ENCODE data around the gene TDRD9. TPM values are rescaled to one million over a fixed set of nuclear protein-coding genes. Genes with fewer than 3 reads are reported as not detected.

The TDRD9 gene
- total RNA-seq, 1 donor from 2014 or later = not detected

DNA sequence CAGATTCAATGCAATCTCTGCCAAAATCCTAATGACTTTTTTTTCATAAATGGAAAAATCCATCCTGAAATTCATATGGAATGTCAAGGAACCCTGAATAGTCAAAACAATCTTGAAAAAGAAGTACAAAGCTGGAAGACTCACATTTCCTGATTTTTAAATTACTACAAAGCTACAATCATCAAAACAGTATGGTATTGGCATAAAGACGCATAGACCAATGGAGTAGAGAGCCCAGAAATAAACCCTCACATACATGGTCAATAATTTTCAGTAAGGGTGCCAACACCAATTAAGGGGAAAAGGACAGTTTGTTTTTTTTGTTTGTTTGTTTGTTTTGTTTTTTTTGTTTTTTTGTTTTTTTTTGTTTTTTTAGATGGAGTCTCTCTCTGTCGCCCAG is 18.7 kb downstream of the TDRD9 start:
- Mint-ChIP-seq H3K27me3 (peaks cover 35% of the 10 kb centered on the region), H3K36me3 (no peaks in the 10 kb centered on the region), H3K4me3 (no peak overlapping the region)

DNA sequence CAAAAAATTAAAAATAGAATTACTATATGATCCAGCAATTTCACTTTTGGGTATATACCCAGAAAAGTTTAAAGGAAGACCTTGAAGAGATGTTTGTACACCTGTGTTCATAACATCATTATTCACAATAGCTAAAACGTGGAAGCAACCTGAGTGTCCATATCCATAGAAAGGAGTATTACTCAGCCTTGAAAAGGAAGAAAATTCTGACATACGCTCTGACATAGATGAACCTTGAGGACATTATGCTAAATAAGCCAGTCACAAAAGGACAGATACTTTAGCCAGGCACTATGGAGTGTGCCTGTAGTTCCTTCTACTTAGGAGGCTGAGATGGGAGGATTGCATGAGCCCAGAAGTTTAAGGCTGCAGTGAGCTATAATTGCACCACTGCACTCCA is 20.2 kb downstream of the TDRD9 start:
- no peak overlapping the region for H3K4me3 Mint-ChIP-seq
- no peak overlapping the region for H3K27ac Mint-ChIP-seq
- H3K9me3 Mint-ChIP-seq = no peaks in the 10 kb centered on the region
- H3K27me3 Mint-ChIP-seq = peaks cover 32% of the 10 kb centered on the region
- H3K4me1 Mint-ChIP-seq (ENCODE audit: unreplicated experiment) = no peaks in the 10 kb centered on the region
- TF ChIP-seq, protein P1, sequence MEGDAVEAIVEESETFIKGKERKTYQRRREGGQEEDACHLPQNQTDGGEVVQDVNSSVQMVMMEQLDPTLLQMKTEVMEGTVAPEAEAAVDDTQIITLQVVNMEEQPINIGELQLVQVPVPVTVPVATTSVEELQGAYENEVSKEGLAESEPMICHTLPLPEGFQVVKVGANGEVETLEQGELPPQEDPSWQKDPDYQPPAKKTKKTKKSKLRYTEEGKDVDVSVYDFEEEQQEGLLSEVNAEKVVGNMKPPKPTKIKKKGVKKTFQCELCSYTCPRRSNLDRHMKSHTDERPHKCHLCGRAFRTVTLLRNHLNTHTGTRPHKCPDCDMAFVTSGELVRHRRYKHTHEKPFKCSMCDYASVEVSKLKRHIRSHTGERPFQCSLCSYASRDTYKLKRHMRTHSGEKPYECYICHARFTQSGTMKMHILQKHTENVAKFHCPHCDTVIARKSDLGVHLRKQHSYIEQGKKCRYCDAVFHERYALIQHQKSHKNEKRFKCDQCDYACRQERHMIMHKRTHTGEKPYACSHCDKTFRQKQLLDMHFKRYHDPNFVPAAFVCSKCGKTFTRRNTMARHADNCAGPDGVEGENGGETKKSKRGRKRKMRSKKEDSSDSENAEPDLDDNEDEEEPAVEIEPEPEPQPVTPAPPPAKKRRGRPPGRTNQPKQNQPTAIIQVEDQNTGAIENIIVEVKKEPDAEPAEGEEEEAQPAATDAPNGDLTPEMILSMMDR (conservative IDR thresholded peaks at IDR 0.05) = no peak
- H3K36me3 Mint-ChIP-seq = no peaks in the 10 kb centered on the region
- no peak for DNase-seq (ENCODE audit: extremely low spot score, unreplicated experiment)

More for the DNA sequence above, 18.7 kb downstream of the TDRD9 start:
- no peak overlapping the region for H3K27ac Mint-ChIP-seq
- TF ChIP-seq, protein P1 (conservative IDR thresholded peaks at IDR 0.05) = no peak
- DNase-seq (ENCODE audit: extremely low spot score, unreplicated experiment) = no peak
- no peaks in the 10 kb centered on the region for H3K9me3 Mint-ChIP-seq
- no peaks in the 10 kb centered on the region for H3K4me1 Mint-ChIP-seq (ENCODE audit: unreplicated experiment)

DNA sequence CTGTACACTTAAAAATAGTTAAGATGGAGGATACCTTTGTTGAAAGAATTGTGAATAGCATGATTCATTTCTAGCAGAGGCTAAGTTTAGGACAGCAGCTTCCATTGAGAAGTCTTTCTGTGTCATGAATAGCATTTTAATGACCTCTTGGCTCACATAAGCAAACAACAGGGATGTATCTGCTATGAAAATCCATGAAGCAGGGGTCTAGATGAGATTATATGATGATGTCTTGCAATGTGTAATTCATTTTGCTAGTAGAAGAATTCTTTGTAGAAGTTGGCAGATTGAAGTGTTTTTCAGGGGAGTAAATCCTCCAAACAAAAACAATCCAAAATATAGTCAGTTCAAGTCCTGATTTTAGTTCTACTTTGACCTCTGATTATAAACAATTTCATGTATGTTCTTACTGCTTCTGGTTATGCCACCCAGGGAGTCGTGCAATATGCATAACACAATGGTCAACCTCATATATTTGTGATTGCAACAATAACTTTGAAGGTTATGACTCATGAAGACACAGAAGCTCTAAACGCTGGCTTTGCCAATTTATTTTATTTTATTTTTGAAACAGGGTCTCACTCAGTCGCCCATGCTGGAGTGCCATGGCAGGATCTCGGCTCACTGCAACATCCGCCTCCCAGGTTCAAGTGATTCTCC is 21.0 kb downstream of the TDRD9 start:
- no peaks in the 10 kb centered on the region for H3K36me3 Mint-ChIP-seq
- TF ChIP-seq, protein P1 (conservative IDR thresholded peaks at IDR 0.05) = no peak
- no peaks in the 10 kb centered on the region for H3K4me1 Mint-ChIP-seq (ENCODE audit: unreplicated experiment)
- H3K9me3 Mint-ChIP-seq = no peaks in the 10 kb centered on the region
- peaks cover 29% of the 10 kb centered on the region for H3K27me3 Mint-ChIP-seq
- DNase-seq (ENCODE audit: extremely low spot score, unreplicated experiment) = no peak
- H3K27ac Mint-ChIP-seq = no peak overlapping the region
- no peak overlapping the region for H3K4me3 Mint-ChIP-seq

DNA sequence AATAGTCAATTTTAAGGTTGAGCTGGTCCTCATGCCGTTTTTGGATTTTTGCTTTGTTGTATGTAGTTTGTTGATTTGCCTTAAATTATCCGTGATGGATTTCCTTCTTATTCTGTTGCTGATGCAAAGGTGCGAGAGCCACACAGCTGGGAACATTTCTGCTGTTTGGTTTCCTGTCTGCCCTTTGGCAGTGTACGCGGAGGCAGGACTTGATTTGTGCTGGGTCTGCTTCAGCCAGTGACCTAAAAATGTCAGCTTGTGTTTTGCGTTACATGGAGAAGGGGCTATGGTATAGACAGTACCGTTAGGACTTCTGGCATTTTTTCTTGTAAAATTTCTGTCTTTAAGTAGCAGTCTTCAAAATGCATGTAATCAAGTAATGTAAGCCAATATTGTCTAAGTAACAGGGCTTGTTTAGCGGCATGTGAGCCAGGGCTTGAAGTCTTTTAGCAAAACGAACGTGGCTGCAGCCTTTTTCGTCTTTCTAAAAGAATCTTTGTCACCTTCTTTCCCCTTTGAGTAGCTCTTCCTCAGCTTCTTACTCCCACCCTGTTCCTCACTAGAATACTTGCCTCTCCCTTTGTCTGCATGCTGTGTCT is 32.3 kb downstream of the TDRD9 start:
- no peaks in the 10 kb centered on the region for H3K9me3 Mint-ChIP-seq
- TF ChIP-seq, protein P1 (conservative IDR thresholded peaks at IDR 0.05) = no peak
- DNase-seq (ENCODE audit: extremely low spot score, unreplicated experiment) = no peak
- H3K36me3 Mint-ChIP-seq = no peaks in the 10 kb centered on the region
- peaks cover 4% of the 10 kb centered on the region for H3K27me3 Mint-ChIP-seq
- no peak overlapping the region for H3K4me3 Mint-ChIP-seq
- H3K27ac Mint-ChIP-seq = no peak overlapping the region
- peaks cover 6% of the 10 kb centered on the region for H3K4me1 Mint-ChIP-seq (ENCODE audit: unreplicated experiment)

DNA sequence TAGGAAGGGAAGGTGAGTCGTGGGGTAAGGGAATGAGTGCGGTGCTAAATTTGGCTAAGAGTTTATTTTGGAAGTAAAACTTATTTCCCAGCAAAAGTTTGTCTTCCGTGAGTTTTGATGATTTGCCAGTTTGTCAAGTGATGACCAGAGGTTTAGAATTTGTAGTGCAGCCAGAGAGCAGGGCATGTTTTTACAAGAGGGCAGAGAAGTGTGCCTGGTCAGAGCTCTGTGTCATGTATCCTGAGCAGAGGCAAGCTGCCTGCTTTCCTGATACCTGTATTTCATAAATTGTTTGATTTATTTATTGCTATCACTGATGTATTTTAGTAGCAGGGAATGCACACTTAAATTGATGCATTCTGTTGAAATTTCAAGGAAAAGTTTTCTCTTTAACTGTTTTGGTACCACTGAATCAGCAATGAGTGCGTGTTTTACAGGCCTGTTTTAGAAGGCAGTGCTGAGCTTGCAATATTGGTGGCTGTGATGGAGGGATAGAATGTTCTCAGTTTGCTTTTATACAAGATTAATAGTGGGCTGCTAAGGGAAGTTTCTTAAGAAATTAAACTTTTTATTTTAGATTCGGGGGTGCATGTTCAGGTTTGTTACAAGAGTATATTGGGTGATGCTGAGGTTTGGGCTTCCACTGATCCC is 33.8 kb downstream of the TDRD9 start:
- Mint-ChIP-seq H3K4me3 (no peak overlapping the region), H3K27me3 (peaks cover 4% of the 10 kb centered on the region), H3K4me1 (ENCODE audit: unreplicated experiment) (peaks cover 6% of the 10 kb centered on the region), H3K27ac (no peak overlapping the region), H3K9me3 (no peaks in the 10 kb centered on the region), H3K36me3 (no peaks in the 10 kb centered on the region)
- TF ChIP-seq, protein P1 (conservative IDR thresholded peaks at IDR 0.05) = no peak
- DNase-seq (ENCODE audit: extremely low spot score, unreplicated experiment) = no peak

Measured in type B pancreatic cell (in vitro differentiated cells).